GM19467 (cell line): ENCODE data around the gene ECHDC3.
"Not testable (repeated sequence)": the region's sequence is repeated elsewhere in the genome, so short reads cannot be mapped to it uniquely, and the experiment has no call there.

Experiments
- ATAC-seq: cut with Tn5 transposase; IDR thresholded peaks from one replicate; pipeline ENCODE4 v1.9.1; 2021; ENCODE audit warnings: mild to moderate bottlenecking, moderate library complexity; ENCODE audit not compliant: unreplicated experiment

Gene ECHDC3

DNA sequence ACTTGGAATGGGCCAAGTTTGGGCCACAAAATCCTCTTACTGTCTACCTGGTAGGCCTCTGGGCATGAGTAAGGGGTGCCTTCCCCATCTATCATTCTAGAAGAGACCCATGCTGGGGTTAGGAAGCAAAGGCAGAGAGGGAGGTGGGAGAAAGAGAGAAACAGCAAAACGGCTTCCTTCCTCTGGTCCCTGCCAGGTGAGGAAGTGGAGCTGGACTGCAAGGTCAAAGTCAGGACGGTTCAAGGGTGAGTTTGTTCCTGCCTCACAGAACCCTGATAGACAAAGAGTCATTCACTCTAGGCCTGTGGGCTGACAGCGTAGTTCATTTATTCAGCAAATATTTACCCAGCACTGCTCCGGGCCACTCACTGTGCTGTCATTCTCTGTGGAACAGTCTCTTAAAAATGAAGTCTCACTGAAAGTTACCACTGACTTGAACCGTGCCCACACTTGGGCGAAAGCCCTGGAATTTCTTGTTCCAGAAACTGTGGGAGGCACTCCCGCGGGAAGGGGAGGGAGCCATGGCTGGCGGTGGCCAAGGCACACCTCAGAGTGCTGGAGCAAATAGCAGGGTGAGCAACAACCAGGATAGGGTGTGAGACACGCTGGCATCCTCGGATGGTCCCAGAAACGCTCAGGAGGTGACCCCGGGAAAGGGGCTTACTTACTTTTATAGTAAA lies 26.2 kb upstream of the ECHDC3 start:
- no peak for ATAC-seq

GRCh38 chr10:11716686-11717085 lies 25.5 kb upstream of the ECHDC3 start:
- no peak for ATAC-seq

GRCh38 chr10:11719496-11720259 lies 22.5 kb upstream of the ECHDC3 start:
- ATAC-seq: no peak

- ATAC-seq: no peak
Observed at GRCh38 chr10:11720260-11720741, 21.9 kb upstream of the ECHDC3 start.

DNA sequence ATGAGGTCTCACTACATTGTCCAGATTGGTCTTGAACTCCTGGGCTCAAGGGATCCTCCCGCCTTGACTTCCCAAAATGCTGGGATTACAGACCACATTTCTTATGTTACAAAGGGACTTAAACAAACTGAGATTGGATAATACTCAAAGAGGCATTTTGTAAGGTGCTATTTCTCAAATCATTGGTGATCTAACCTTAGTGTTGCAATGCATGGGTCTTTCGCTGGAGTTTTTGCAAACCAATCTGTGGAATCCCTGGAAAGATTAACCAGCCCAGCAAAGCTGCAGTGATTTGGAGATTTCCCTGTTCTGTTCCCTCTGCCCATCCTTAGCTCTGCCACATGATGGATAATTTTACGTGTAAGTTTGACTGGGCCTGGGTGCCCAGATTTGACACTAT lies 20.4 kb upstream of the ECHDC3 start:
- ATAC-seq: no peak

- ATAC-seq: no peak
Observed at GRCh38 chr10:11723359-11723758, 18.8 kb upstream of the ECHDC3 start.

GRCh38 chr10:11724938-11725776 lies 17.0 kb upstream of the ECHDC3 start:
- ATAC-seq: no peak

GRCh38 chr10:11725912-11726311 lies 16.3 kb upstream of the ECHDC3 start:
- no peak for ATAC-seq

DNA sequence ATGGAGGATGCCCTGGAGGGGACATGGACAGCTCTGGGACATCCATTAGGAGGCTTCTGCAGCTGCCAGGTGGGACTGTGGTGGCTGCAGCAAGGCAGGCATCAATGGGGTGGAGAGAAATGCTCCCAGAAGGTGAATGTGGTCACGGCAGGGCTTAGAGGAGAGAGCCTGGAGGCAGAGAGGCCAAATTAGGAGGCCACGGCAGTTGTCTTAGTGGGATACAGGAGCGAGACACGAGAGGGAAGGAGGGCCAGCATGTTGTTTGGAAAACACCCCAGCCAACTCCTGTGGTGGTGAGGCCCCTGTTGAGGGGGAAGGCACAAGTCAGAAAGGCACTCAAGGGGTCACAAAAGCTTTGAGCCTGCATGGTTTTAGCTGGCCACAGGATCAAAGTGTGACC lies 14.6 kb upstream of the ECHDC3 start:
- no peak for ATAC-seq

- ATAC-seq: no peak
Observed at GRCh38 chr10:11728353-11728752, 13.8 kb upstream of the ECHDC3 start.

GRCh38 chr10:11729790-11730315 lies 12.3 kb upstream of the ECHDC3 start:
- ATAC-seq: no peak

- no peak for ATAC-seq
Observed at GRCh38 chr10:11730779-11731178, 11.4 kb upstream of the ECHDC3 start.

GRCh38 chr10:11736767-11737166 lies 5.4 kb upstream of the ECHDC3 start:
- not testable (repeated sequence) for ATAC-seq

DNA sequence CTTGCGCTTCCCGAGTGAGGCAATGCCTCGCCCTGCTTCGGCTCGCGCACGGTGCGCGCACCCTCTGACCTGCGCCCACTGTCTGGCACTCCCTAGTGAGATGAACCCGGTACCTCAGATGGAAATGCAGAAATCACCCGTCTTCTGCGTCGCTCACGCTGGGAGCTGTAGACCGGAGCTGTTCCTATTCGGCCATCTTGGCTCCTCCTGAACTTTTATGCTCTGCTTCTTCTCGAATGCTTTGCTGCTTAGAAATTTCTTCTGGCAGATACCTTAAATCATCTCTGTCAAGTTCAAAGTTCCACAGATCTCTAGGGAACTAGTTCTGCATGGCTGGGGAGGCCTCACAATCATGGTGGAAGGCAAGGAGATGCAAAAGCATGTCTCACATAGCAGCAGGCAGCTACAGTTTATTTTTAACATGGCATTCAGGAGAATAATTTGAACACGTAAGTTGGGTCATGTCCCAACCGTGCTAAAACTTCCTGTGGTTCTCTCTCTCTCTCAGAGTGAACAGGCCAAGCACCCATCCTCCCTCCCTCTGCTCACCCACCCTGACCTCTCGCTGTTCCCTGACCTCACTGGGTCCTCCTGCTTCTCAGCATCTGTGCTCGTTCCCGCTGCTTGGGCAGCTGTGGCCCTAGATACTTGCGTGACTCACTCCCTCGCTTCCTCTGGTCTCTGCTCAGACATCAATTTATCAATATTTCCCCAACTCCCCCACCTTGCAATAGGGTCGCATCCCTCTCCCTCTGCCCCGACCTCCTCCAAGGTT lies 4.7 kb upstream of the ECHDC3 start:
- ATAC-seq: not testable (repeated sequence)

DNA sequence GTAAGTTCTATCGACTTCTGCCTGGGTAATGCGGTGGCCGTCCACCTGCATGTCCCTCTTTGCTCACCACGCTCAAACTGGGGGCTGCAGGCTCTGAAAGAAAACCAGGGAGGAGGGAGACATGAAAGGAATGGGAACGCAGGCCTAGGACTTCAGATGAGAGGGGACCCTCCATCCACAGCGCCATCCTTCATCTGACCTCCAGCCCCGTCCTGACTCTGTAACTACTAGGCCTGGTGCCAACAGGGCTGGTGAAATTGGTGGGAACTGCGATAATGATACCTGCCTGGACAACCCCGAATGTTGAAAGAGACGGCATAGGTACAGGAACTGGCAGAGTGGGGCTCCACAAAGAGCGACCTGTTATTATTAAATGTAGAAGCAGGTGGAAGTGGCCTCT lies 1.3 kb upstream of the ECHDC3 start:
- no peak for ATAC-seq

GRCh38 chr10:11741608-11742007 lies 574 bp upstream of the ECHDC3 start:
- no peak for ATAC-seq

DNA sequence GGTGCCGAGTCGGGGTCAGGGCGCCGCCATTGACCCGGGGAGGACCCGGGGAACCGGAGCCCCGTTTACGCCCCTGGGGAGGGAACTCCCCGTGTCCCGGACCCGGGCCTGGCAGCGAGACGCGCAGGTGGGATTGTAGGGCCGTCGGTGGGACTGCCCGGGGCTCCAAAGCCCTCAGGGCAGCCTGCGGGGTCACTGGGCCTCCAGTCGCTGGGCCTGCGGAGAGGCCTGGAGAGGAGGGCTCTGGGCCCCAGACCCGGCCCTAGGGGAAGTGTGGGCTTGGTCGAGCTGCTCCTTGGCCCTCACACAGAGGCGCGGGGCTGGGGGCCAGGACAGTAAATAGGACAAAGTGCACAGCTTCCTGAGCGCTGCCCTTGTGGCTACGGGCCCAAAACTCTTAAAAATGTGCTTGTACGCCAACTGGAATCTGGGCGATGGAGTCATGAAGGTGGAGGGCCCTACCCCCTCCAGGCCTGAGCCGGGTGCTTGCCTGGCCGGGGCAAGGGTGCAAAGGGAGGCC lies 657 bp downstream of the ECHDC3 start:
- ATAC-seq: no peak

GRCh38 chr10:11743461-11744338 lies 1.5 kb downstream of the ECHDC3 start:
- ATAC-seq: no peak

DNA sequence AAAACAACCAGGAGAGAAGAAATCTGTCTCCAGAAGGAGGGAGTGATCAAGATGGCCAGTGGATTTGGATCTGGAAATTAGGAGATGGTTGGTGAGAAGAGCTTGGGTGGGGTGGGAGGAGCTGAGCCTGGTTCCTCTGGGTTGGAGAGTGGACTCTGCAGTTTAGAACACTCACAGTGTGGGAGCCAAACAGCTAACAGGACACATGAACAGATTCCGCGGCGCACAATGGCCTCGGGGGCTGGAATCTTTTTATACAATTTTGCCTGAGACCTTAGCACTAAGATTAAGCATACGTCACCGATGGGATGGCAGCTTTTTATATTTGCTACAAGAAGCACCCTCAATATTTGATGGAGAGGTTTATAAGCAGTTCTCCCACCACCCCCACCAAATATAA lies 2.9 kb downstream of the ECHDC3 start:
- no peak for ATAC-seq
